Stimulated activated CD4-positive, alpha-beta T cell treated with anti-CD3 and anti-CD28 coated beads, Interleukin-4, amount 100 ng/mL, for 24 hours (primary cell): ENCODE results near the gene EIF3A.
A peak's percentile ranks its signal among the peaks of the same experiment; 100 is the strongest.
"Not testable (repeated sequence)": the region's sequence is repeated elsewhere in the genome, so short reads cannot be mapped to it uniquely, and the experiment has no call there.

Source experiments
- DNase-seq: peaks from one replicate; pipeline ENCODE4 v3.0.0-alpha.2; 2020

Gene EIF3A

GRCh38 chr10:119051775-119052174, 28.8 kb downstream of the EIF3A start:
- DNase-seq: no peak

DNA sequence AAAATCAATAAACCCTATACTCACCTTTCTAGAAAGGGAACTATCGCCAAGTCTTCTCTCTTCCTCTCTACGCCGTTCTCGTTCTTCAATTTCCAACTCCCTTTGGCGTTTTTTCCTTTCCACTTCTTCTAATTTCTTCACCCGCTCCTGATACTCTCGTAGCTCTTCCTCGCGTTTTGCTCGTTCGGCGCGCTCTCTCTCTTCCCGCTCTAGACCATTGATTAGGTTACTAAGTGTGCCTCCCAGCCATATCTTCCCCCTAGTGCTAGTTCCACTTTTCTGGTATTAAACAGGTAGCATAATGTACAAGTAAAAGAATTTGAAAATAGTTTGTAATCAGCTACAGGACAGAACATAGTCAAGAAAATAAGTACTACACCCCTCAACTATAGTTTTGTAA, 30.8 kb downstream of the EIF3A start:
- no peak for DNase-seq

GRCh38 chr10:119049361-119049760, 31.3 kb downstream of the EIF3A start:
- no peak for DNase-seq

DNA sequence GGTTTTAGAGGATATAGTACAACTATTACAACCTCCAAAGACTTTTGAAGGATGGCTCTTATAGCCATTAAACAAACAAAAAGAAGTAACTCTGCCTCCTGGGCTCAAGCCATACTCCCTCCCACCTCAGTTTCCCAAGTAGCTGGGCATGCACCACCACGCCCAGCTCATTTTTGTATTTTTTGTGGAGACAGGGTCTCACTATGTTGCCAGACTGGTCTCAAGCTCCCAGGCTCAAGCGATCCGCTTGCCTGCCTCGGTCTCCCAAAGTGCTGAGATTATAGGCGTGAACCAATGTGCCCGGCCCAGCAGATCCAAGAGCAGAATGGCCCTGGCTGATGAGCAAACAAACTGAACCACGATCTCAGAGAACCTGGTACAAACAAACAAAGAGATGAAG, 35.1 kb downstream of the EIF3A start:
- DNase-seq: no peak

DNA sequence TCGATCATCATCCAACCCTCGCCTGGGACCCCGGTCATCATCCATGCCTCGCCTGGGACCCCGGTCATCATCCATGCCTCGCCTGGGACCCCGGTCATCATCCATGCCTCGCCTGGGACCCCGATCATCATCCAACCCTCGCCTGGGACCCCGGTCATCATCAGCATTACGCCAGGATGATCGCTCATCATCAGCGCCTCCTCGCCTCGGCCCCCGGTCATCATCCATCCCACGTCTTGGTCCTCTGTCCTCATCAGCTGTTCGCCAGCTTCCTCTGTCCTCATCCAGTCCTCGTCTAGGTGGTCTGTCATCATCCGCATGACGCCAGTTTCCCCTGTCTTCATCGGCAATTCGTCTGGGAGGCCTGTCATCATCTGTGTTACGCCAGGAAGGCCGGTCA, 38.4 kb downstream of the EIF3A start:
- no peak for DNase-seq

DNA sequence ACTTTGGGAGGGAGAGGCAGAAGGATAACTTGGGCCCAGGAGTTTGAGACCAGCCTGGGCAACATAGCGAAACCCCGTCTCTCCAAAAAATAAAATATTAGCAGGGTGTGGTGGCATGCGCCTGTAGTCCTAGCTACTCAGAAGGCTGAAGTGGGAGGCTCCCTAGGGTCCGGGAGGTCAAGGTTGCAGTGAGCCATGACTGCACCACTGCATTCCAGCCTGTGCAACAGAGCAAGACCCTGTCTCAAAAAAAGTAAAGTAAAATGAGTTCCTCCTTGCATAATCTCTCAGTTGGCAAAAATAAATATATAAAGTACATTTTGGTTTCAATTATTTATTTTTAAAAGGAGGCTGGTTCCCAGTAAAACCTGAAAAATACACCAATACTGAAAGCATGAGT, 39.3 kb downstream of the EIF3A start:
- no peak for DNase-seq

DNA sequence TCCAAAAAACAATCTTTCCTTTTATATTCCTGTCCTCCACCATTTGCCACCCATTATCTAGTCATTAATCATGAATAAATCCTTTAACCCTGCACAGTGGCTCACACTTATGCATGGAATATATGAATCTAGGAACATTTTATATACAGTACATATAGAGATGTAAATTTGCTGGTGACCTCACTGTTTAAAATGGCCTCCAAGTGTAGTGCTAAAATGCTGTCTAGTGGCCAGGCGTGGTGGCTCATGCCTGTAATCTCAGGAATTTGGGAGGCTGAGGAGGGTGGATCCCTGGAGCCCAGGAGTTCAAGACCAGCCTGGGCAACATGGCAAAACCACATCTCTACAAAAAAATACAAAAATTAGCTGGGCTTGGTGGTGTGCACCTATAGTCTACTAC, 41.5 kb downstream of the EIF3A start:
- no peak for DNase-seq

- no peak for DNase-seq
Measured at GRCh38 chr10:119031496-119032059, 49.0 kb downstream of the EIF3A start.

GRCh38 chr10:119030421-119031250, 50.0 kb downstream of the EIF3A start:
- peak; percentile 44 for DNase-seq

DNA sequence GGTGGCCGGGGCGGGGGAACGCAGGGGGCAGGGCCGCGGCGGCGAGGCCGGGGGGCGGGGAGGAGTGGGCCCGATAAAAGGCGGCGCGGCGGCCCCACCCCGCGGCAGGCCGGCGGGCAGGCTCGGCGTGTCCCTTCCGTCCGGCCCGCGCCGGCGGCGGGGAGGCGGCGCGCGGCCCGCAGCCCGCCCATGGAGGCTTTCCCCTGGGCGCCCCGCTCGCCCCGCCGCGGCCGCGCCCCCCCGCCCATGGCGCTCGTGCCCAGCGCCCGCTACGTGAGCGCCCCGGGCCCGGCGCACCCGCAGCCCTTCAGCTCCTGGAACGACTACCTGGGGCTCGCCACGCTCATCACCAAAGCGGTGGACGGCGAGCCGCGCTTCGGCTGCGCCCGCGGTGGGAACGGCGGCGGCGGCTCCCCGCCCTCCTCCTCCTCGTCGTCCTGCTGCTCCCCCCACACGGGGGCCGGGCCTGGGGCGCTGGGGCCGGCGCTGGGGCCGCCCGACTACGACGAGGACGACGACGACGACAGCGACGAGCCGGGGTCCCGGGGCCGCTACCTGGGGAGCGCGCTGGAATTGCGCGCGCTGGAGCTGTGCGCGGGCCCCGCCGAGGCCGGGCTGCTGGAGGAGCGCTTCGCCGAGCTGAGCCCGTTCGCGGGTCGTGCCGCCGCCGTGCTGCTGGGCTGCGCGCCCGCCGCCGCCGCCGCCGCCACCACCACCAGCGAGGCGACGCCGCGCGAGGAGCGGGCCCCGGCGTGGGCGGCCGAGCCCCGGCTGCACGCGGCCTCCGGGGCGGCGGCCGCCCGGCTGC, 50.8 kb downstream of the EIF3A start, which contains the start of gene NANOS1:
Gene NANOS1, plus strand, starts transcription at position 102 of the 808 bp plus-strand sequence. Its CDS starts 88 bp downstream, at position 190.
- DNase-seq: peak; percentile 11

DNA sequence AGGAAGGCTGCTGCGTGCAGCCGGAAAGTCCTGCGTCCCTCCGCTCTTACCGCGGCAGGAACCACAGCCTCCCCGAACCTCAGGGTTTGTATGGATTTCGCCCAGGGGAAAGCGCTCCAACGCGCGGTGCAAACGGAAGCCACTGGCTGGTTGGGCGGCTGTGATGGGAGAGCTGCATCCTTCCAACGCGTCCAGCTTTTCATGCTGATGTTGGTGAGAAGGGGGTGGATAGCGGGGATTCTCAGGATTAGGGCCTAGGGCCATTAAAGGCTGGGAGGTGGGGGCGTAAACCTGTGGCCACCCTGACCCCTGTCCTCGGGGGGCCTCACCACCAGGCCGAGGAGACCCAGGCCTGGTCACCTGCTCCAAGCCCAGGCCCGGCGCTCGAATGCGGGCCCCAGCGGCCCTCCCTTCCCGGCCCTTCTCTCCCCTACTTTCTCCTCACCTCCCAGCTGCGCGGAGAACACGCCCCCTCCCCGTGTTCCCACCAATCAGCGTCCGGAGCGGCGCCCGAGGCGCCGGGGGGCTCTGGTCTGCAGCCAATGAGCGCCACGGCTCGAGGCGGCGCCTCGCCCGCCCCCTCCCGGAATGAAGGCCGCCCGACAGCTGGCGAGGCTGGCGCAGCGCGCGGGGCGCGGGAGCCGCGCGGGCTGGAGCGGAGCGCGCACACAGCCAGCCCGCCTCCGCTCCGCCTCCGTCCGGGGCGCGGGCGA, 51.6 kb downstream of the EIF3A start:
- peak; percentile 79 for DNase-seq

DNA sequence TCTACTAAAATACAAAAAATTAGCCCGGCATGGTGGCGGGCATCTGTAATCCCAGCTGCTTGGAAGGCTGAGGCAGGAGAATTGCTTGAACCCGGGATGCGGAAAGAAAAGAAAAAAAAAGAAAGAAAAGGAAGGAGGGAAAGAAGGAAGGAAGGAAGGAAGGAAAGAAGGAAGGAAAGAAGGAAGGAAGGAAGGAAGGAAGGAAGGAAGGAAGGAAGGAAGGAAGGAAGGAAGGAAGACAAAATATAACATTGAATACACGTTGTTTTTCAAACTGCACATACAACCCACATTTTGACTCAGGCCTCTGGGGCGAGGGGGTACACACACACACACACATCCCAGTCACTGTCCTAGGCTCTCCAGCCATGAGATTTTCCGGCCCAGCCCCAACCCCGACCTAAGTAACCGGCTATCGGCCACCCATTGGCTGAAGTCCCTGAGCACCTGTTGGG, 52.1 kb downstream of the EIF3A start:
- not testable (repeated sequence) for DNase-seq

DNA sequence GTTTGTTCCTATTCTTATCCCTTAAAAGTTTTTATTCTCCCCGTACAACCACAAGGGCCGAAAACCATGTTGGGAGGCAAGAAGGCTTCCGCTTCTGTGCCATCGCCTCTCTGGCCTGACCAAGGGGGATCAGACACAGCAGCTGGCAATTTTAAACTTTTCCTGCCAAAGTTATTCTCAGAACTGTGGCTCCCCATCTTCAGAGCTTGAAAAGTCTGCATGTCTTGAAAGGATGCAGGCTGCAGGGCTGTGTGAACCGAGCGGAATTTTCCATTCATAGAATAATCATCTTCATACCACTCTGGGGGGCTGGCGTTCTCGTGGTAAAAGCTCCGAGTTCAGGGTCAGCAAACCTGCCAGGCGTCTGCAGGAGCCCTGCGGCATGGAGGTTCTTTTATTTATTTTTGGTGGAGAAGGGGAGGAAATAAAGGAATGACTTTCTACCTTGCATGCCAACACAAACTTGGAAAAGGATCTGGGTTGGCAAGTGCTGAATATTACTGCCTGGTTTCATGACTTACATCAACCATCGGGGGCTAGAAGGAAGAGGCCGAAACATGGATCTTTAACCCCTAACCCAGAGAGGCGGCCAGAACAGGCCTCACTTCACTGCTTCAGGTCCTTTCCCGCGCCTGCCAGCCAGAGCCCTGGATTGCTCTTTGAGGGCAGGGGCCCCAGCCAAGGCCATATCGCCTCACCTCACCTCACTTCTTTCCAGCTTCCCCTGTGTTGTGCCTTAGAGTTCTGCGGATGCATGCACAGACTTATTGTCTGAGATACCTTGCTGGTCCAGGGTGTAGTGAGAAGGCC, 54.1 kb downstream of the EIF3A start:
- no peak for DNase-seq

GRCh38 chr10:119025776-119026175, 54.8 kb downstream of the EIF3A start:
- no peak for DNase-seq

DNA sequence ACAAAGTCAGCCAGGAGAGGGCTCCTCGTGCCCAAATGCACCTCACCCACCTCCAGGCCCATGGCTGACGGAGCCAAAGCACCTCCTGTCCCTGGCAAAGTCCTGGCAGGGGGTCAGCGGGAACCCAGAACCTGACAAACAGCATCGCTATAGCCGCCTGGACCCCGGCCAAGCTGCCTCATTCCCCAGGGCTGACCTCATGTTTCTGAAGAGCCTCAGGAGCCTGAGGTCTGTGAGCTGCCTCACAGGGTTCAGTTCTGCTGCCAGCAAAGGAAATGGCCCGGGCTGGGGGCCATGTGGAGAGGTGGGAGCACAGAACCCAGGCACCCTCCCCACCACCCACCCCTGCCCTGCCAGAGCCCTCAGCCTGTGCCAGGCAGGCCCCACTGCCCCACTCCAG, 55.3 kb downstream of the EIF3A start:
- no peak for DNase-seq

GRCh38 chr10:119024882-119025281, 55.7 kb downstream of the EIF3A start:
- no peak for DNase-seq

DNA sequence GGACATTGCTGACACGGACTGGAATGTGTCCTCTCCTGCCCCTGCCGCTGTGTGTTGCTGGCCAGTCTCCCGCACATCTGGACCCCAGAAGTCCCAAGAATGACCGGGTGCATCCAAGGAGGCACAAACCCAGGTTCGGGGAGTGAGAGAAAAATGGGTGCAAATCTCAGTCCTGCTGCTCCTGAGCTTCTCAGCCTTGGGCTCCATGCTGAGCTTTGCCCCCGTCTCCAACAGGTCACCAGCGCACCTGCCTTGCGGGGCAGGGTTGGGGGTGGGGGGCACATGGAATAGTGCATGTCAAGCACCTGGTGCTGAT, 57.1 kb downstream of the EIF3A start:
- no peak for DNase-seq

DNA sequence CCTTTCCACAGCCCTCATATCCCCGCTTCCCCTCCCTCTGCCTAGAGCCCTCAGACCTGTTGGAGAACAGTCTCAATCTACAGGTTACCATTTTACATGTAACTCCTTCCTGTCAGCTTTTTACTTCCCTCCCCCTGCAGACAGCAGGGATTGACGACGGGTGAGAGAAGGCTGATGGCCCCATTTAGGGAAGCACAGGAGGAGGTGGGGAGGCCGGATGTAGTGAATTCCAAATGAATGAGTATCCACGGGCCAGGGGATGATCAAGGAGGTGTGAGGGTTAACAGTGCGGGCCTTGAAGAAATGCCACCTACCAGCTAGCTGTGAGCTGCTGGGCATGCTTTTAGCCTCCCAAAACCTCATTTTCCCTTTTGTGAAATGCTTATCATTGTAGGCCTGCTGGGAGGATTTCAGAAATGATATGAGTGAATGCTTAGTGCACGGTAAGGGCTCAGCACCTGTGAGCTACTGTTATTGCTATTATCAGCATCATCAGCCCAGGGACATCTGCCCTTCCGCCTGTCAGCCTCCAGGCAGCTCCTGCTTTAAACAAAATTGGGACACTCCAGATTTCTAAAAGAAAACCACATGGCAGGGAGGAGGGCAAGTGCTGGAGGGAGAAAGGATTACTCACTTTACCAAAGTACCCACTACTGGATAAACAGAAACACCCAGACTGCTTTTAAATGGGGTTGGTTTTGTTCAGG, 57.6 kb downstream of the EIF3A start:
- no peak for DNase-seq

GRCh38 chr10:119020627-119020946, 60.0 kb downstream of the EIF3A start:
- peak; percentile 30 for DNase-seq

- no peak for DNase-seq
Measured at GRCh38 chr10:119007211-119007574, 73.4 kb downstream of the EIF3A start.

GRCh38 chr10:119006451-119007210, 74.0 kb downstream of the EIF3A start:
- no peak for DNase-seq
